PFSK-1 (cell line): ENCODE results near the gene SYNRG. TPM values are rescaled to one million over a fixed set of nuclear protein-coding genes. Genes with fewer than 3 reads are reported as not detected.

ENCODE experiments used
- FOXP2 ChIP-seq: optimal IDR thresholded peaks from 2 replicates; pipeline ENCODE3; 2011; ENCODE audit warnings: borderline replicate concordance, control low read depth, inconsistent platforms; ENCODE audit not compliant: insufficient read depth; ENCODE audit errors: extremely low read length, extremely low read depth
- POLR2AphosphoS5 ChIP-seq: IDR thresholded peaks from 2 replicates; pipeline ENCODE4 v1.6.1; 2012; ENCODE audit warnings: low read depth, mild to moderate bottlenecking, control low read depth, low read length, moderate library complexity
- REST ChIP-seq, 2 experiments: IDR thresholded peaks; 2 replicates each; pipeline versions ENCODE4 v1.6.1 to v1.8.0; 2011 to 2012; ENCODE audit warnings: low read depth in 2 of 2, low read length in 2 of 2, control low read depth in 1 of 2, inconsistent platforms in 1 of 2, mild to moderate bottlenecking in 1 of 2, moderate library complexity in 1 of 2; ENCODE audit not compliant: insufficient read depth in 1 of 2
- SIN3A ChIP-seq: IDR thresholded peaks from 2 replicates; pipeline ENCODE4 v1.6.1; 2012; ENCODE audit warnings: mild to moderate bottlenecking, low read length, moderate library complexity, borderline replicate concordance; ENCODE audit not compliant: insufficient read depth
- TAF1 ChIP-seq: IDR thresholded peaks from 2 replicates; pipeline ENCODE4 v1.6.1; 2012; ENCODE audit warnings: low read length, control low read depth, borderline replicate concordance; ENCODE audit not compliant: insufficient read depth
- polyA plus RNA-seq: library from polyadenylated mRNA; unstranded; fragments of >200 nt; gene quantifications from one replicate; pipeline ENCODE4 v1.2.1, GENCODE V29; 2012; ENCODE audit warnings: low read depth, missing spikeins; ENCODE audit not compliant: insufficient read length

Gene SYNRG, protein sequence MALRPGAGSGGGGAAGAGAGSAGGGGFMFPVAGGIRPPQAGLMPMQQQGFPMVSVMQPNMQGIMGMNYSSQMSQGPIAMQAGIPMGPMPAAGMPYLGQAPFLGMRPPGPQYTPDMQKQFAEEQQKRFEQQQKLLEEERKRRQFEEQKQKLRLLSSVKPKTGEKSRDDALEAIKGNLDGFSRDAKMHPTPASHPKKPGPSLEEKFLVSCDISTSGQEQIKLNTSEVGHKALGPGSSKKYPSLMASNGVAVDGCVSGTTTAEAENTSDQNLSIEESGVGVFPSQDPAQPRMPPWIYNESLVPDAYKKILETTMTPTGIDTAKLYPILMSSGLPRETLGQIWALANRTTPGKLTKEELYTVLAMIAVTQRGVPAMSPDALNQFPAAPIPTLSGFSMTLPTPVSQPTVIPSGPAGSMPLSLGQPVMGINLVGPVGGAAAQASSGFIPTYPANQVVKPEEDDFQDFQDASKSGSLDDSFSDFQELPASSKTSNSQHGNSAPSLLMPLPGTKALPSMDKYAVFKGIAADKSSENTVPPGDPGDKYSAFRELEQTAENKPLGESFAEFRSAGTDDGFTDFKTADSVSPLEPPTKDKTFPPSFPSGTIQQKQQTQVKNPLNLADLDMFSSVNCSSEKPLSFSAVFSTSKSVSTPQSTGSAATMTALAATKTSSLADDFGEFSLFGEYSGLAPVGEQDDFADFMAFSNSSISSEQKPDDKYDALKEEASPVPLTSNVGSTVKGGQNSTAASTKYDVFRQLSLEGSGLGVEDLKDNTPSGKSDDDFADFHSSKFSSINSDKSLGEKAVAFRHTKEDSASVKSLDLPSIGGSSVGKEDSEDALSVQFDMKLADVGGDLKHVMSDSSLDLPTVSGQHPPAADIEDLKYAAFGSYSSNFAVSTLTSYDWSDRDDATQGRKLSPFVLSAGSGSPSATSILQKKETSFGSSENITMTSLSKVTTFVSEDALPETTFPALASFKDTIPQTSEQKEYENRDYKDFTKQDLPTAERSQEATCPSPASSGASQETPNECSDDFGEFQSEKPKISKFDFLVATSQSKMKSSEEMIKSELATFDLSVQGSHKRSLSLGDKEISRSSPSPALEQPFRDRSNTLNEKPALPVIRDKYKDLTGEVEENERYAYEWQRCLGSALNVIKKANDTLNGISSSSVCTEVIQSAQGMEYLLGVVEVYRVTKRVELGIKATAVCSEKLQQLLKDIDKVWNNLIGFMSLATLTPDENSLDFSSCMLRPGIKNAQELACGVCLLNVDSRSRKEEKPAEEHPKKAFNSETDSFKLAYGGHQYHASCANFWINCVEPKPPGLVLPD (N-terminal part only)
- 22.1 TPM for polyA plus RNA-seq

DNA sequence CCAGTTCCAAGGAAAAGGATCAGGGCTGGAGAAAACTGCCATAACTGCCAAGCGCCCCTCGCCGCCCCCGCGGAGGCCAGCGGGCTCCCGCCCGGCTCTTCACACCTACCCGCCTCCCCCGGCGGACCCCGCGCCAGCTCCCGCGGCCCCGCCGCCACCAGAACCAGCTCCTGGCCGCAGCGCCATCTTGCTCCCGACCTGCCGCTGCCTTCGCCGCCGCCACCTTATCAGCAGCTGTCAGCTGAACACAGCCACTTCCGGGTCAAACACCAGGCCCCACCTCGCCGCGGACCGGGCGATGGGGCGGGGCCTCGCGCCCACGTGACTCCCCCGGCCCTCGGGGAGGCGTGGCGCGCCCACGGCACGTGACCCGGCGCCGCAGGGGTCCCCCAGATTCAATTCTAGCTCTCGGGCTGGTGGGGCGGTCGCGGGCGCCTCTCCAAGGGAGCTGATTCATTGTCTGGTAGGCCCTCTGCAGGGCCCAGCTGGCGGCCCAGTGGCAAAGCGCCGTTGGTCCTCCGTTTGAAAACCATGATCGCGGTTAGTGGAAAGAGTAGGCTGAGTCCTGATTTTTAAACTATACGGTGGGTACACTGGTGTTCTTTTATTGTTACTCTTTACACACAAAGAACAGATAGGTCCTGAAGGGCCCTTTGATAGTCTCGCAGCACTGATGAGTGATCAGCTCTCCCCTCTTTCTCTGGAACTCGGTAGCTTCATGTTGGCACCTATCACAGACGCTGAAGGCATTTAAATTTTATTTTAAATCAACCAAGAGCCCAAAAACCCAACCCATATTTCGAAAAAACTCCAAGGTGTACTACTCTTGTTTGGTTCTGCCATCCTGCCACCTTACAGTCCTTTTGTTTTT, at the start of gene SYNRG:
SYNRG (minus strand) TSS at position 249 of the 871 bp plus-strand sequence; CDS start at position 186, 63 bp downstream.
- TF ChIP-seq POLR2AphosphoS5 (peak; percentile 89), REST (IDR thresholded peaks at IDR 0.05; ENCODE audit: insufficient read depth in 1 of 2, low read depth in 2 of 2, low read length in 2 of 2) (peak in 1 of 2 experiments; percentile 54; a peak in 1 of 4 replicates), TAF1 (peak; percentile 86; the same call in 1 of the 2 replicates), SIN3A (peak; percentile 92; the same call in 1 of the 2 replicates), FOXP2 (peak; percentile 91)

GRCh38 chr17:37657202-37657601, 48.0 kb upstream of the SYNRG start:
- no peak for TF ChIP-seq FOXP2
- TF ChIP-seq SIN3A = no peak
- no peak for TF ChIP-seq TAF1
- no peak for TF ChIP-seq REST (IDR thresholded peaks at IDR 0.05; ENCODE audit: insufficient read depth in 1 of 2, low read depth in 2 of 2, low read length in 2 of 2)
- no peak for TF ChIP-seq POLR2AphosphoS5

- TF ChIP-seq SIN3A (no peak), REST (IDR thresholded peaks at IDR 0.05; ENCODE audit: insufficient read depth in 1 of 2, low read depth in 2 of 2, low read length in 2 of 2) (no peak), POLR2AphosphoS5 (no peak), FOXP2 (no peak), TAF1 (no peak)
These were observed 42.6 kb upstream of the SYNRG start for GRCh38 chr17:37651849-37652248.
